GM12878 (cell line): ENCODE results near the gene CT55. TPM values are rescaled to one million over a fixed set of nuclear protein-coding genes. Genes with fewer than 3 reads are reported as not detected.
"Not testable (repeated sequence)": the region's sequence is repeated elsewhere in the genome, so short reads cannot be mapped to it uniquely, and the experiment has no call there.

ENCODE experiments used
- ATAC-seq: fragments of 200-7000 bp; cut with Tn5 transposase; 3 replicates; pipeline ENCODE4 v1.9.1; 2020; ENCODE audit warnings: mild to moderate bottlenecking, moderate library complexity
- BruUV-seq: library from RNA; stranded (reverse); fragments of 400-500 nt; replicated peaks from 2 replicates; lab custom pipeline; 2021; lab: Mats Ljungman, UMichigan
- CTCF ChIA-PET: fragments of 300-600 bp; sonication (Branson Sonifier 250); formaldehyde crosslinking; extraction: SDS; loops from one replicate; lab custom pipeline; 2021; ENCODE audit warnings: inconsistent platforms; lab: Yijun Ruan, JAX
- POLR2A ChIA-PET: fragments of 350-600 bp; formaldehyde crosslinking; extraction: SDS; loops from one replicate; lab custom pipeline; 2021; ENCODE audit warnings: inconsistent platforms; lab: Charles Lee
- RAD21 ChIA-PET: fragments of 300-600 bp; sonication (Branson Sonifier 250); formaldehyde crosslinking; loops from one replicate; lab custom pipeline; 2023; ENCODE audit warnings: antibody characterized with exemption; ENCODE audit not compliant: unreplicated experiment; lab: Charles Lee
- SMC1A ChIA-PET: fragments of 300-600 bp; sonication (Branson Sonifier 250); formaldehyde crosslinking; loops from one replicate; lab custom pipeline; 2023; ENCODE audit not compliant: unreplicated experiment, uncharacterized antibody; lab: Charles Lee
- DNase-seq: peaks from one replicate; pipeline ENCODE4 v3.0.0-alpha.2; 2011; ENCODE audit warnings: low read depth, low spot score
- FAIRE-seq: peaks from 3 replicates; lab custom pipeline; 2011; peaks lifted over from hg19 to GRCh38; lab: Jason Lieb, UNC
- H2AFZ ChIP-seq: 2 replicates; pipeline ENCODE4 v1.6.0; 2011; ENCODE audit warnings: low read depth, low read length, control low read depth; ENCODE audit not compliant: control insufficient read depth
- H3K27ac ChIP-seq: 2 replicates; pipeline ENCODE4 v1.5.1; 2011; ENCODE audit warnings: control low read depth; ENCODE audit not compliant: control insufficient read depth, insufficient read depth
- H3K27me3 ChIP-seq, 2 experiments: replicated peaks in 1 of 2; 2 replicates each; pipeline versions ENCODE4 v1.6.0 to v1.6.1; 2011; ENCODE audit warnings: low read length in 1 of 2; ENCODE audit not compliant: control insufficient read depth in 2 of 2, insufficient read depth in 2 of 2
- H3K36me3 ChIP-seq, 2 experiments: 2 replicates each; pipeline ENCODE4 v1.5.1; 2011; ENCODE audit warnings: low read length in 1 of 2; ENCODE audit not compliant: control insufficient read depth in 2 of 2, insufficient read depth in 2 of 2
- H3K4me1 ChIP-seq: 2 replicates; pipeline ENCODE4 v1.6.1; 2011; ENCODE audit warnings: mild to moderate bottlenecking, low read length, moderate library complexity, mixed read lengths; ENCODE audit not compliant: control insufficient read depth, insufficient read depth
- H3K4me2 ChIP-seq: 2 replicates; pipeline ENCODE4 v1.6.0; 2011; ENCODE audit warnings: control low read depth; ENCODE audit not compliant: control insufficient read depth, insufficient read depth
- H3K4me3 ChIP-seq: fragments of 200-600 bp; sonication (generic); 2 replicates; pipeline ENCODE4 v1.5.1; 2016
- H3K79me2 ChIP-seq: 2 replicates; pipeline ENCODE4 v1.6.0; 2011; ENCODE audit warnings: low read length; ENCODE audit not compliant: control insufficient read depth, insufficient read depth
- H3K9ac ChIP-seq: 2 replicates; pipeline ENCODE4 v1.8.0; 2011; ENCODE audit warnings: low read length, control low read depth, mixed read lengths; ENCODE audit not compliant: control insufficient read depth, insufficient read depth
- H3K9me3 ChIP-seq: replicated peaks from 3 replicates; pipeline ENCODE4 v1.5.1; 2011; ENCODE audit warnings: mild to moderate bottlenecking, low read length; ENCODE audit not compliant: control insufficient read depth, insufficient read depth
- H4K20me1 ChIP-seq: 2 replicates; pipeline ENCODE4 v1.6.0; 2011; ENCODE audit not compliant: control insufficient read depth, insufficient read depth
- WGBS: methylation state at CpG from one replicate; pipeline ENCODE4 v1.1.6; 2016; ENCODE audit warnings: low lambda C conversion rate; ENCODE audit not compliant: insufficient replicate concordance, insufficient coverage; ENCODE audit errors: missing lambda C conversion rate; 5-methylcytosine and 5-hydroxymethylcytosine counted together
- in situ Hi-C: fragments of 300-500 bp; cut with MboI; formaldehyde crosslinking; loops from 9 replicates; pipeline ENCODE4 v1.14.3; 2018; ENCODE audit warnings: mixed read lengths
- intact Hi-C: fragments of 100-400 bp; cut with micrococcal nuclease; formaldehyde crosslinking; loops from one replicate; pipeline ENCODE4 v1.14.2; 2022; ENCODE audit not compliant: unreplicated experiment
- polyA plus RNA-seq, 11 experiments: library from polyadenylated mRNA; depleted of rRNA in 4 of 11; unstranded in 6 of 11; stranded (reverse) in 5 of 11; fragments of >200 nt; fragmentation: Nextera tagmentation in 4 of 11; fragmentation: Illumina TruSeq in 1 of 11; extraction: Ambion mirVana in 4 of 11; extraction: Trizol in 1 of 11; gene quantifications; 1 replicate in 1 of 11; 2 replicates in 10 of 11; pipeline versions ENCODE4 v1.2.1 to v1.2.3, GENCODE V29; 2011 to 2016; ENCODE audit warnings: inconsistent platforms in 2 of 11, missing spikeins in 2 of 11, low read depth in 1 of 11
- total RNA-seq, 4 experiments: library from RNA; depleted of rRNA in 3 of 4; stranded (reverse); fragments of >200 nt in 3 of 4; fragmentation: Illumina TruSeq in 1 of 4; extraction: Trizol in 1 of 4; gene quantifications; 2 replicates each; pipeline versions ENCODE4 v1.2.1 to v1.2.3, GENCODE V29; 2013 to 2021

Gene CT55
- total and polyA plus RNA-seq, 10 of the 15 experiments (the other 5 are each of a cell fraction or from before 2014, with no cell fraction given) = not detected

- CTCF ChIA-PET, H3K79me2 ChIP-seq, H3K9ac ChIP-seq, H3K9me3 ChIP-seq, H3K4me1 ChIP-seq, H3K4me3 ChIP-seq, H3K27me3 ChIP-seq, H3K27ac ChIP-seq, SMC1A ChIA-PET, H2AFZ ChIP-seq, H4K20me1 ChIP-seq, intact Hi-C loops, FAIRE-seq, DNase-seq, H3K36me3 ChIP-seq, ATAC-seq, POLR2A ChIA-PET, RAD21 ChIA-PET, BruUV-seq, H3K4me2 ChIP-seq: not testable (repeated sequence)
- no CpG with 5 or more reads among the region's 1 CpG for WGBS
- in situ Hi-C loops = loop anchor here (25.0 kb wide), 1 partner anchor 92 kb away; no protein-coding TSS in a partner anchor
These were observed 51.1 kb downstream of the CT55 start, which contains the start of gene ETDB for GRCh38 chrX:135120056-135120576. ETDB (minus strand) TSS chrX:135120526; CDS start chrX:135119261, 1,265 bp downstream.

DNA sequence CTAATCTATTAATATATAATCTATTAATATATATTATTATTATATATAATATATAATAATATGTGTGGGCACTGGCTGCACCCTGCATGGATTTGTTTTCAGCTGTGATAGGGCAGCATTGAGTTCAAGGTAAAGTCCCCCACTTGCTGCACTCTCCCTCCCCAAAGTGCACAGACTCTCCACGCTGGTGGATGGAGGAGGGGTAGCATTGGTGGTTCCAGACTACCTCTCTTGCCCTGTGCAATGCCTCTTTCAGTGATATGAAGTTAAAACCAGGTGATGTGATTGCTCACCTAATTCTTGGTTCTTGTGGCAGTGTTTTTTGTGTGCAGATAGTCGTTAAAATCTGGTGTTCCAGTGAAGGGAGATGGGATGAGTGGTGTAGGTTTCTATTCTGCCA is 55.1 kb downstream of the CT55 start:
- intact Hi-C loops, ATAC-seq: not testable (repeated sequence)
- WGBS = no CpG with 5 or more reads among the region's 2 CpGs

More for the DNA sequence above, 55.1 kb downstream of the CT55 start:
- BruUV-seq, H2AFZ ChIP-seq, SMC1A ChIA-PET, H4K20me1 ChIP-seq, H3K9me3 ChIP-seq, DNase-seq, H3K4me2 ChIP-seq, RAD21 ChIA-PET, POLR2A ChIA-PET, H3K36me3 ChIP-seq, H3K79me2 ChIP-seq, FAIRE-seq, H3K27me3 ChIP-seq, CTCF ChIA-PET, H3K4me3 ChIP-seq, H3K27ac ChIP-seq, H3K9ac ChIP-seq, H3K4me1 ChIP-seq: not testable (repeated sequence)
- in situ Hi-C loops = loop anchor here (25.0 kb wide), 1 partner anchor 96 kb away; no protein-coding TSS in a partner anchor
